GM15510 (cell line): ENCODE results near the gene HOXC6.

Experiments
- POLR2A ChIP-seq: IDR thresholded peaks from 3 replicates; pipeline ENCODE4 v1.6.1; 2011; ENCODE audit warnings: borderline replicate concordance; ENCODE audit not compliant: insufficient read length; ENCODE audit errors: extremely low read depth

The HOXC6 gene

DNA sequence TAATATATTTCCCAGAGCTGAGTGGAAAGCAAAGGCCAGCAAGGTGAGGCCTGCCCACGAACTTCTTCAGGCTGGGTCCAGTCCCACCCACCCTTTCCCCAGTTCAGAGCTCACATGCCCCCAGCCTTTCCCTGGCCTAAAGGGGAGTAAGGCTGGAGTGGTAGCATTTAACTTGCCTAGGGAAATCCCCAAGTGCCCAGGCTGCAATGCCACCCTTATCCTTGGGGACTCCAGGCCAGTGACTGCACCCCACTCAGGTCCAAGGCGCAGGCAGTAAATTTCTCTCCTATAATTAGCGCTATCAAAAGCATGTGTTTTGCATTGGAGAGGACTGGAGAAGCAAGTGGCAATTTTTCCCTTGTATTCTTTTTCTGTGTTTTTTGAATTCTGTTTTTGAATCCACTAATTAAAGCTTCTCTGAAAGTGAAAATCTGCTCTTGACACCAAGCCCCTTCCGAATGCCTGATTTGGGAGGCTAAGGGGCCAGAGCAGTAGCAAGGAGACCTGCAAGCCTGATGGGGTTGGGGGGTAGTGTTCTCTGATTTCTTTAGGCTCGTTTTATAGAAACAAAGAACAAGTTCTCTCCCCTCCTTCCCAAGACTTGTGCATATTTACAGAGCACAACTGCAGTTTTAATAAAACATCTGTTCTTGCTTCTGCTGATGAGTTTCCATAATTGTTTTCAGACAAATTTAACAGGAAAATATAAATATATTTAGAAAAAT, 3.5 kb upstream of the HOXC6 start:
- TF ChIP-seq POLR2A, result no peak

DNA sequence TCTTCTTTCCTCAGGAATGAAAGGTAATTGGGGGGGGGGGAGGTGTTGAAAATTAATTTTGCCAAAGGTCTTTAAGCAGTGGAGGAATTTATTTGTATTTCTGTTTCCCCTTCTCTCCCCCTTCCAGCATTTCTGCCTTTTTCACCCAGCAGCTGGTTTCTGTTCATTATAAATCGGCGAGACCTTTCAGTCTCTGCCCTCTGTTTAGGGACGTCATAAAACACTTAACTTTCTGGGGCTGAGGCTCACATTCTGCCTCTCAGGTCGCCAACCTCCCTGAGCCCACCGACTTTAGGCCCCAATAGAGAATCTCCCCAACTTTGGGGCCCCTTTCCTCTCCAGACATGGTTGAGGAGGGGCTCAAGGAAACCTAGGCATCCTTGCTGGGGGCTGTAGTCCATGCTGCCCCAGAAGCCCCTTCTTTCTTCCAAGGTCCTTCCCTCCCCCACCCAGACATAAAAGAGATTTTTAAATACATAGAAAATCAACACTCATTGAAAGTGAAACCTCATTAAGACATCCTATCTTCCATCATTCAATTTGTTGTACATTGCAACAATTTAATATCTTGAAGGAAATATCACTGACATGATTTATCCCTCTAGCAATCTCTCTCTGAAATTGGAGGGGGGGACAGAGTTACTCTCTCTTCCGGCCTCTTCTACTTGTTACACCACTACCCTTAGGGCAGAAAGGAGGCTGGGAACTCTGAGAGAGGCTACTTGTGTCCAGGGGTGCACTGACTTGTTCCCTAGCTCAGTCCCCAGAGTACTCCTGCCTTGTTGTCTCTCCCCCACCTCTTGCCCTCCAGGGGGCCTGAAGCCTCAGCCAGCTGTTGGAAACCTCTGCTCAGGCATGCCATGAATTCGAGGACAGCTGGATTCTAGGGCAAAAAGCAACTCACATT, 2.5 kb upstream of the HOXC6 start:
- TF ChIP-seq POLR2A, result no peak

DNA sequence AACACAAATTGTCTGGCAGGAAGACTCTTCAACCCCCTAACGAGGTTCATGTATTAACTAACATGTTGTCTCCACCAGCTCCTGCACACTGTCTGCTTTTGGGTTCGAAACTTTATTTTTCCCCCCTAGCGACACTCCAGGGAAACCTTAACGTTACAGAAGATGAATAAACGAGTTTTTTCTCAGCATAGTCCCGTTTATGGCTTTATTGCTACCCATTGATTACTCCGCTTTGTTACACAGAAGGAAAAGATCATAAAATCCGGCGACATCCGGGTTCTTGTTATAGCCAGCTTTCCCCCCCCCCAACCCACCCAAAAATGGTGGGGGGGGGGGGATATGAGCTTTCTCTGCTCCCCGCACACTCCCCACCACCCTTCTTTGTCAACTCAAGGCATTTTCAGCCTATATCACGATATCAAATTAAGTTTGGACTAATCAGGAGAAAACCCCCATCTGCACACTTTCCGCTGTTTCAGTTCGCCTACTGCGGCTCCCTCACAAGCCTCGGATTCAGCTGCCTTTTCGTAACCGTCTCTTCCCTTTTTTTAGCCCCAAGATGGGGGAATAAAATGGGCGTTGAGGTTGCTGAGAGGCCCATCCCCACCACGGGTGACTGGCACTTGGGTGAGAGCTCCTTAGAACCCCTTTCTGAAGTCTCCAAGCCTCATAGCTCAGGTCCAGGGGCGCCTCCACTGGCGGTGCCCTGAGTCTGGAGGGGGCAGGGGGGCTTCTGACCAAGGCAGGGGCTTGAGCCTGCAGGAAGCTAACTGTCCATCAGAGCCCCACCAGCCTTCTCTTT, 1.4 kb upstream of the HOXC6 start:
- TF ChIP-seq POLR2A, result no peak

DNA sequence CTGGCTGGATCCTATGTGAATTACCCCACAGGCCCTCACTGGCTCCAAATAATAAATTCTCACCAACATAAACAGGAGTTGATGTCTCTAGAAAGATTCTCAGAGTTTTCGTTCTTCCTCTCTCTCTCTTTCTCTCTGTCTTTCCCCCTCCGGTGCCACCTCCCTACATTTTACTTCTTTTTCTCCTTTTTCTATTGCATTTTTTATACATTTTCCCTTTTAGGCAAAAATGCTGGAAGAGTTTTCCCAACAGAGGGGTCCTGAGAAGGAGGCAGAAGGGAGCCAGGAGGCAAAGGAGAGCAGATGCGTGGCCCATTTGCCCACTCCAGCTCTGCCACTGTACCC, 826 bp upstream of the HOXC6 start:
- no peak for TF ChIP-seq POLR2A

DNA sequence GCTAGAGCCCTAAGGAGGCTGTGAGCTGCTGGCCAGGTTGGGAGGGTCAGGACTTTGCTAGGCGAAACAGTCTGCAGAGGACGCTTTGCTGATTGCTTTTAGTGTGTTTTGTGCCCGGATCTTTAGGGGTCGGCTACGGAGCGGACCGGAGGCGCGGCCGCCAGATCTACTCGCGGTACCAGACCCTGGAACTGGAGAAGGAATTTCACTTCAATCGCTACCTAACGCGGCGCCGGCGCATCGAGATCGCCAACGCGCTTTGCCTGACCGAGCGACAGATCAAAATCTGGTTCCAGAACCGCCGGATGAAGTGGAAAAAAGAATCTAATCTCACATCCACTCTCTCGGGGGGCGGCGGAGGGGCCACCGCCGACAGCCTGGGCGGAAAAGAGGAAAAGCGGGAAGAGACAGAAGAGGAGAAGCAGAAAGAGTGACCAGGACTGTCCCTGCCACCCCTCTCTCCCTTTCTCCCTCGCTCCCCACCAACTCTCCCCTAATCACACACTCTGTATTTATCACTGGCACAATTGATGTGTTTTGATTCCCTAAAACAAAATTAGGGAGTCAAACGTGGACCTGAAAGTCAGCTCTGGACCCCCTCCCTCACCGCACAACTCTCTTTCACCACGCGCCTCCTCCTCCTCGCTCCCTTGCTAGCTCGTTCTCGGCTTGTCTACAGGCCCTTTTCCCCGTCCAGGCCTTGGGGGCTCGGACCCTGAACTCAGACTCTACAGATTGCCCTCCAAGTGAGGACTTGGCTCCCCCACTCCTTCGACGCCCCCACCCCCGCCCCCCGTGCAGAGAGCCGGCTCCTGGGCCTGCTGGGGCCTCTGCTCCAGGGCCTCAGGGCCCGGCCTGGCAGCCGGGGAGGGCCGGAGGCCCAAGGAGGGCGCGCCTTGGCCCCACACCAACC, 1.5 kb downstream of the HOXC6 start:
- no peak for TF ChIP-seq POLR2A

DNA sequence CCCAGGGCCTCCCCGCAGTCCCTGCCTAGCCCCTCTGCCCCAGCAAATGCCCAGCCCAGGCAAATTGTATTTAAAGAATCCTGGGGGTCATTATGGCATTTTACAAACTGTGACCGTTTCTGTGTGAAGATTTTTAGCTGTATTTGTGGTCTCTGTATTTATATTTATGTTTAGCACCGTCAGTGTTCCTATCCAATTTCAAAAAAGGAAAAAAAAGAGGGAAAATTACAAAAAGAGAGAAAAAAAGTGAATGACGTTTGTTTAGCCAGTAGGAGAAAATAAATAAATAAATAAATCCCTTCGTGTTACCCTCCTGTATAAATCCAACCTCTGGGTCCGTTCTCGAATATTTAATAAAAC, 2.2 kb downstream of the HOXC6 start:
- no peak for TF ChIP-seq POLR2A

DNA sequence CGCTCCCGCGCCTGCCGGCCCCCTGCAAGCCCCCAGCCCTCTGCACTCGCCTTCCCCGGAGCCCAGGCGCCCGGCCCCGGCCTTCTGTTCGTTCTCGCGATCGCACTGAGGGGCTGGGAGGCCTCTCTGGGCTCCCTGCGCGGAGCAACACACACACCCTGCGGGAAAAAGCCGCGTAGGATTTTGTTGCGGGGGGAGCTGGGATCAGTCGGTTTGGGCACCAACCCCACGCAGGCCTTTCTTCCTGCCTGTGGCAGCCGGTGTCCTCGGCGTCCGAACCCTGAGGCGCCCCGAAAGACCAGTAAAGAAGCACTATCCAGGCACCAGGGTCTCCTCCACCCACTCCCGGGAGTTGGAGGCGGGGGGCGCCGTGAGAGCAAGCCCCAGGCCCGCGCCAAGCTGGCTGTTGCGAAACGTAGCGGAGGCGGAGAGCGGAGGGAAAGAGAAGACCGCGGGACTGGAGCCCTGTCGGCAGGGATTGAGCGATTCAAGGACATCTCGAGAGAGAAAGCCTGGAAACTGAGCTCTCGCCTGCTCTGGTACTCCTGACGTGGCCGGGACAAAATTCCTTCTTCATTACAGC, 2.7 kb downstream of the HOXC6 start:
- no peak for TF ChIP-seq POLR2A

DNA sequence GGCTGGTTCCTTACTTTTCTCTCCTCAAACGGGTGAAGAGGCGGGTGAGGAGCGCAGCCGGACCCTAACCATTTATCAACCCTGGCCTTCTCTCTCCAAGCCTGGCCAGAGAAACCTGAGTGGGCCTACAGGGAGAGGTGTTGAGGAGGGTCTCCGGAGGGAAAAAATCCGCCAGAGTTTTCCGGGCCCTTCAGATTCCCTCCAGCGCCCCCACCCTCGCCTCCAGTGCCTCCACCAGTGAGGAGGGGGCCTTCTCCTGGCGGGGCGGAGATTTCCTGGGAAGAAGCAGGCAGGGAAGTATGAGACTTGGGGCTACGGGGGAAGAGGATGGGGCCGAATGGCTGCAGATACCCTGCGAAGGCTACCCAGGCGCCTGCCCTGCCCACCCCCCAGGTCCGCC, 3.2 kb downstream of the HOXC6 start:
- no peak for TF ChIP-seq POLR2A

DNA sequence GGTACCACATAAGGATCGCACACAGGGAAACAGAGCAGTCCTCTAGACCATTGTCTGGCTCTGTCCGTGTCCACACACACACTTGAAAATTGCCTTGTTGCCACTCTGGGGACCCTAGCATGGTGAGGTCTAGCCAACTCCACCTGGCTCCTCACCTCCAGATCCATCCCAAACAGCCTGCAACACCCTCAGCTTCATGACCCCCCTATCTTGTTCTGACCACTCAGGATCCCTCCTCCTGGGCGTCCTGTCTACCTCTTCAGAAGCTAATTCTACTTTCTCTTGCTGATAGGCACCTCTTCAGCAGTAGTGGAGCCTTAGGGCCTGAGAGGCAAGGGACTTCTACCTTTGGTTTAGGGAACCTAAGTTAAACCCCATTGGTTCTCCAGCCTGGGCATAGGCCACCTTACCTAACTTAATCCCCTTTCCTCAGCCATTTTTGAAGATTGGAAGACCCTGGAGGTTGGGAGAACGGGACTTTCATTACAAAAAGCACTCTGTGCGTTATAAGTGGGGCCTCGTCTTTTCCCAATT, 3.9 kb downstream of the HOXC6 start:
- TF ChIP-seq POLR2A, result no peak

DNA sequence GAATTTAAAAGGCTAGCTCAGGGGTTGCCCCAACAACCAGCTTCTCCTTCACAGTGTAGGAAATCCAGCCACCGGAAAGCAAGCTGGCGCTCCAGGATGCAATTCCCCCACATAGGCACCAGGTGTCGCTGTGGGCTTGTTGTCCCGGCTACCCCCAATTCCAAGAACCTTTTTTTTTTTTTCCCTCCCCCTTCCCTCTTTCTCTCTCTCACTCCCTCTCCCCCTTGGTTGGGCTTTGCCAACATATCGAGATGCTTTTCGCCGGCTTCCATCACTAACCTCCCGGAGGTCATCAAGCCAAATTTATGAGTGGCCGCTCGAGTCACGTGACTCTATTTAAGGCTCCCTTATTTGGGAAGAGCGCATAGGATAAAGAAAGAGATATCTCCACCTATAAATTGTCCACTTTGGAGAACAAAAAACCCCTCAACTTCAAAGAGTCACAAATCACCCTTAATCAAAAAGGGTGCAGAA, 4.4 kb downstream of the HOXC6 start, which contains the start of gene HOXC5:
Gene HOXC5, plus strand, starts transcription at position 424 of the 474 bp plus-strand sequence. CDS start 73 bp downstream, outside the sequence.
- TF ChIP-seq POLR2A, result no peak

DNA sequence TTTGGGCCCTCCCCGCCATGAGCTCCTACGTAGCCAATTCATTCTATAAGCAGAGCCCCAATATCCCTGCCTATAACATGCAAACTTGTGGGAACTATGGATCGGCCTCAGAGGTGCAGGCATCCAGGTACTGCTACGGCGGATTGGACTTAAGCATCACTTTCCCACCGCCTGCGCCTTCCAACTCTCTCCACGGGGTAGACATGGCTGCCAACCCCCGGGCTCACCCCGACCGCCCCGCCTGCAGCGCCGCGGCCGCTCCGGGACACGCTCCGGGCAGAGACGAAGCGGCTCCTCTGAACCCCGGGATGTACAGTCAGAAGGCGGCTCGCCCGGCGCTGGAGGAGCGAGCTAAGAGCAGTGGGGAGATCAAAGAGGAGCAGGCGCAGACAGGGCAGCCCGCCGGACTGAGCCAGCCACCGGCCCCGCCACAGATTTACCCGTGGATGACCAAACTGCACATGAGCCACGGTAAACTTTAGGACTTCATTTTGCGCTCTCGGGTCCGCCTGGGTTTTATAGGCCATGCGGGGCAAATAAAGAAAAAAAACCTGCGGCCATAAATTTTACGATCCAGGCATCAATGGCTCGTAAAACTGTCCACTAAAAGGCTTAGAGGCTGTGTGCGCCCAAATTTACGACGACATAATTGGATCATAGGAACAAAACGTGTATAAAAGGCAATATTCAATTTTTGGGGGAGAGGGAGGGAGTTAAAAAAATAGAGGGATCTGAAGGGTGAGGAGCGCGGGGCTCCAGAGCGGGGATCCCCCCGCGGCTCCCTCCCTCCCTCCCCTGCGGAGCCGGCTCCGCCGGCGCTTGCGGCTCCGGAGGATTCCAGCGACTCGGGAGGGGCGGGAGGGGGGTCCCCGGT, 5.1 kb downstream of the HOXC6 start:
- no peak for TF ChIP-seq POLR2A

DNA sequence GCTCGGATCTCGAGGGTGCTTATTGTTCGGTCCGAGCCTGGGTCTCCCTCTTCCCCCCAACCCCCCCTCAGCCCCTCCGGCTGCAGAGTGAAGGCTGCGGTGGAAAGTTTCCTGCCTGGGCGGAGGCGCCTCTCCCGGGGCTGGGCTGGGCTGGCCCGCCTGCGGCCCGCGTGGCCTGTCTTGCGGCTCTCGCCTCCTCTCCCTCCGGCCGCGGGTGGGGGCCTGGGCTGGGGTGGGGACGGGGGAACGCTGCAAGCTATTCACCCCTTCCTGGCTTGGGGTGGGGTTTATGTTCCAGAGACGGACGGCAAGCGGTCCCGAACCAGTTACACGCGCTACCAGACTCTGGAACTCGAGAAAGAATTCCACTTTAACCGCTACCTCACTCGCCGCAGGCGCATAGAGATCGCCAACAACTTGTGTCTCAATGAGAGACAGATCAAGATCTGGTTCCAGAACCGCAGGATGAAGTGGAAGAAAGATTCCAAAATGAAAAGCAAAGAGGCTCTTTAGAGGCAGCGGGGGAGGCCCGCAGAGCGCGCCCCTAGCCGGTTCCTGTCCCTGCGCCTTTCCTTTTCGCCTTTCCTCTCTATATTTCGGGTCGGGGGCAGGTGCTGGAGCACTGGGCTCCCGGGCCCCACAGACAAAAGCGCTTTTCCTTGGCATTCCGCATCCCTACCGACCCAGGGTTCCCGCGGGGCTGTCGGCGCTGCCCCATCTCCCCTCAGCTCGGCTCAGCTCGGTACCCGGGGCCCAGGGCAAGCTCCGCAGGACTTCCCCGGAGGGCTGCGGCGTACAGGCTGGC, 5.9 kb downstream of the HOXC6 start:
- no peak for TF ChIP-seq POLR2A
